CD14-positive monocyte (primary cell): ENCODE measurements around the gene BIRC3. TPM values are rescaled to one million over a fixed set of nuclear protein-coding genes. Genes with fewer than 3 reads are reported as not detected.
A peak's percentile ranks its signal among the peaks of the same experiment; 100 is the strongest.

Experiments
- DNase-seq, 3 donors: peaks; one replicate each; pipeline ENCODE4 v3.0.0-alpha.2; 2011 to 2022
- H2AFZ ChIP-seq: 2 replicates; pipeline ENCODE4 v1.6.0; 2012; ENCODE audit warnings: mild to moderate bottlenecking, low read depth, low read length, inconsistent platforms; ENCODE audit not compliant: insufficient read depth, poor library complexity, severe bottlenecking
- H3K27ac ChIP-seq, 2 donors: 1 replicate in 1 of 2; 2 replicates in 1 of 2; pipeline ENCODE4 v1.5.1; 2012 to 2013; ENCODE audit warnings: low read length in 2 of 2, control low read depth in 1 of 2, inconsistent platforms in 1 of 2, low read depth in 1 of 2, mild to moderate bottlenecking in 1 of 2
- H3K27me3 ChIP-seq, 2 donors: one replicate each; pipeline versions ENCODE4 v1.6.0 to v1.6.1; 2011 to 2013; ENCODE audit warnings: low read length in 2 of 2; ENCODE audit not compliant: control insufficient read depth in 2 of 2, insufficient read depth in 2 of 2
- H3K36me3 ChIP-seq, 2 donors: replicated peaks in 1 of 2; 1 replicate in 1 of 2; 2 replicates in 1 of 2; pipeline versions ENCODE4 v1.5.1 to v1.6.1; 2012 to 2013; ENCODE audit warnings: low read length in 2 of 2, control low read depth in 1 of 2, inconsistent platforms in 1 of 2, mild to moderate bottlenecking in 1 of 2; ENCODE audit not compliant: insufficient read depth in 2 of 2, control insufficient read depth in 1 of 2
- H3K4me1 ChIP-seq, 2 donors: 1 replicate in 1 of 2; 2 replicates in 1 of 2; pipeline versions ENCODE4 v1.5.1 to v1.6.1; 2012 to 2013; ENCODE audit warnings: low read length in 2 of 2, control low read depth in 1 of 2, inconsistent platforms in 1 of 2, mild to moderate bottlenecking in 1 of 2, moderate library complexity in 1 of 2; ENCODE audit not compliant: insufficient read depth in 2 of 2, control insufficient read depth in 1 of 2
- H3K4me2 ChIP-seq: replicated peaks from 2 replicates; pipeline ENCODE3; 2012; ENCODE audit warnings: low read length, moderate library complexity, mild to moderate bottlenecking; ENCODE audit not compliant: poor library complexity, severe bottlenecking; ENCODE audit errors: extremely low read depth
- H3K4me3 ChIP-seq, 3 experiments: fragments of 200-600 bp in 1 of 3; sonication (generic) in 1 of 3; replicated peaks in 1 of 3; 1 replicate in 2 of 3; 2 replicates in 1 of 3; pipeline ENCODE4 v1.5.1; 2011 to 2013; ENCODE audit warnings: low read length in 3 of 3, mild to moderate bottlenecking in 3 of 3, control low read depth in 2 of 3, low read depth in 2 of 3, inconsistent platforms in 1 of 3, moderate library complexity in 1 of 3
- H3K79me2 ChIP-seq: 2 replicates; pipeline ENCODE4 v1.6.0; 2012; ENCODE audit warnings: mild to moderate bottlenecking, control low read depth, inconsistent platforms, low read length, moderate library complexity; ENCODE audit not compliant: insufficient read depth
- H3K9ac ChIP-seq: 2 replicates; pipeline ENCODE4 v1.6.0; 2017; ENCODE audit warnings: low read length, mild to moderate bottlenecking; ENCODE audit not compliant: insufficient read depth, poor library complexity, severe bottlenecking
- H3K9me3 ChIP-seq, 2 donors: replicated peaks in 1 of 2; 1 replicate in 1 of 2; 2 replicates in 1 of 2; pipeline versions ENCODE4 v1.5.1 to v1.6.1; 2012 to 2013; ENCODE audit warnings: low read length in 2 of 2, control low read depth in 1 of 2; ENCODE audit not compliant: control insufficient read depth in 1 of 2, insufficient read depth in 1 of 2
- H4K20me1 ChIP-seq: 2 replicates; pipeline ENCODE4 v1.6.0; 2012; ENCODE audit warnings: mild to moderate bottlenecking, low read length, control low read depth, moderate library complexity; ENCODE audit not compliant: insufficient read depth
- H3K27ac Mint-ChIP-seq, 7 donors: one replicate each; pipeline ENCODE4 v1.8.0; 2020; ENCODE audit warnings: mild to moderate bottlenecking in 7 of 7, mixed read lengths in 7 of 7, moderate library complexity in 6 of 7, inconsistent platforms in 2 of 7
- H3K27me3 Mint-ChIP-seq, 3 donors: one replicate each; pipeline ENCODE4 v1.8.0; 2021 to 2022; ENCODE audit warnings: low read depth in 3 of 3, mild to moderate bottlenecking in 3 of 3, mixed read lengths in 3 of 3, moderate library complexity in 3 of 3, inconsistent platforms in 1 of 3
- H3K36me3 Mint-ChIP-seq, 2 donors: one replicate each; pipeline ENCODE4 v1.8.0; 2020; ENCODE audit warnings: mixed read lengths in 2 of 2, inconsistent platforms in 1 of 2, mild to moderate bottlenecking in 1 of 2
- H3K4me1 Mint-ChIP-seq: one replicate; pipeline ENCODE4 v1.8.0; 2020; ENCODE audit warnings: mild to moderate bottlenecking, mixed read lengths
- H3K4me3 Mint-ChIP-seq, 2 donors: one replicate each; pipeline ENCODE4 v1.8.0; 2020; ENCODE audit warnings: mild to moderate bottlenecking in 2 of 2, mixed read lengths in 2 of 2, moderate library complexity in 1 of 2
- H3K9me3 Mint-ChIP-seq, 7 donors: one replicate each; pipeline ENCODE4 v1.8.0; 2020 to 2022; ENCODE audit warnings: mixed read lengths in 7 of 7, mild to moderate bottlenecking in 6 of 7, moderate library complexity in 6 of 7, inconsistent platforms in 2 of 7
- CTCF ChIP-seq: fragments of 200-600 bp; IDR thresholded peaks from one replicate; pipeline ENCODE4 v1.8.0; 2022; ENCODE audit warnings: antibody characterized with exemption, mild to moderate bottlenecking
- WGBS: methylation state at CpG from one replicate; pipeline ENCODE4 v1.1.5; 2013; ENCODE audit warnings: missing lambda C conversion rate; ENCODE audit not compliant: insufficient coverage; 5-methylcytosine and 5-hydroxymethylcytosine counted together
- intact Hi-C, 2 donors: fragments of 100-400 bp; cut with micrococcal nuclease; formaldehyde crosslinking; loops; one replicate each; pipeline versions ENCODE4 v1.15.0 to v1.15.1; 2023
- polyA plus RNA-seq, 3 donors: library from polyadenylated mRNA; depleted of rRNA in 1 of 3; unstranded in 2 of 3; stranded (reverse) in 1 of 3; fragments of 300-500 nt in 2 of 3; fragments of >200 nt in 1 of 3; fragmentation: Illumina TruSeq in 2 of 3; gene quantifications; 1 replicate in 2 of 3; 2 replicates in 1 of 3; pipeline ENCODE4 v1.2.3, GENCODE V29; 2012 to 2021

Gene BIRC3
- polyA plus RNA-seq, 3 donors: 3.0 to 9.8 (median 9.5) TPM

GRCh38 chr11:102302241-102302640, 15.0 kb upstream of the BIRC3 start:
- Mint-ChIP-seq H3K36me3 (no peaks in the 10 kb centered on the region), H3K4me1 (peaks cover 34% of the 10 kb centered on the region), H3K27ac (no peak overlapping the region), H3K4me3 (no peak overlapping the region), H3K27me3 (peaks cover 2 to 5% (median 3%) of the 10 kb centered on the region in 3 donors), H3K9me3 (peaks cover 1 to 9% (median 7%) of the 10 kb centered on the region in 7 donors)
- Histone ChIP-seq H3K79me2 (no peaks in the 10 kb centered on the region), H4K20me1 (no peaks in the 10 kb centered on the region), H3K36me3 (no peaks in the 10 kb centered on the region), H3K4me3 (no peak overlapping the region), H2AFZ (no peak overlapping the region), H3K27me3 (no peaks in the 10 kb centered on the region), H3K27ac (no peak overlapping the region), H3K9ac (no peak overlapping the region), H3K9me3 (peaks cover 0 to 8% of the 10 kb centered on the region in 2 donors), H3K4me1 (peaks cover 32 to 36% of the 10 kb centered on the region in 2 donors), H3K4me2 (no peak overlapping the region)
- WGBS: no CpG with 5 or more reads among the region's 1 CpG
- intact Hi-C loops: no loop called here
- TF ChIP-seq CTCF: no peak
- no peak for DNase-seq

- Histone ChIP-seq H3K9me3 (peaks cover 0 to 8% of the 10 kb centered on the region in 2 donors), H3K4me1 (peaks cover 36 to 43% of the 10 kb centered on the region in 2 donors), H3K4me2 (no peak overlapping the region), H3K27me3 (no peaks in the 10 kb centered on the region), H3K36me3 (no peaks in the 10 kb centered on the region), H4K20me1 (no peaks in the 10 kb centered on the region), H3K79me2 (no peaks in the 10 kb centered on the region), H3K4me3 (no peak overlapping the region), H3K9ac (no peak overlapping the region), H3K27ac (no peak overlapping the region), H2AFZ (no peak overlapping the region)
- no peaks in the 10 kb centered on the region for H3K36me3 Mint-ChIP-seq
- no peak for TF ChIP-seq CTCF
- H3K27ac Mint-ChIP-seq: peak overlapping the region in 3 of 7 donors; percentile 9 to 37 (median 29)
- intact Hi-C loops: no loop called here
- peaks cover 1 to 5% (median 2%) of the 10 kb centered on the region in 3 donors for H3K27me3 Mint-ChIP-seq
- H3K9me3 Mint-ChIP-seq: peaks cover 1 to 9% (median 7%) of the 10 kb centered on the region in 7 donors
- WGBS: 100% methylated on average over 1 of the region's 4 CpGs
- DNase-seq: no peak
- no peak overlapping the region for H3K4me3 Mint-ChIP-seq
- peaks cover 31% of the 10 kb centered on the region for H3K4me1 Mint-ChIP-seq
Measured at GRCh38 chr11:102304686-102305085, 12.6 kb upstream of the BIRC3 start.
